NCI-H2196 treated with DMSO at 0.1 percent for 48 hours (cell line): ENCODE measurements around the gene FRMPD2.

Source experiments
- DNase-seq: peaks from one replicate; lab custom pipeline; 2025; ENCODE audit not compliant: unreplicated experiment; lab: John Stamatoyannopoulos, UW

The FRMPD2 gene

GRCh38 chr10:48274636-48275035 is at the start of gene FRMPD2:
TSS of gene FRMPD2 (minus strand) at chr10:48274696. CDS start at chr10:48274567, 129 bp downstream.
- no peak for DNase-seq

GRCh38 chr10:48322017-48322416 is 47.5 kb upstream of the FRMPD2 start:
- no peak for DNase-seq

GRCh38 chr10:48317321-48317990 is 43.0 kb upstream of the FRMPD2 start:
- DNase-seq = no peak

GRCh38 chr10:48316236-48316635 is 41.7 kb upstream of the FRMPD2 start:
- DNase-seq = no peak

GRCh38 chr10:48314107-48314506 is 39.6 kb upstream of the FRMPD2 start:
- DNase-seq = no peak

GRCh38 chr10:48309711-48310226 is 35.3 kb upstream of the FRMPD2 start:
- no peak for DNase-seq

DNA sequence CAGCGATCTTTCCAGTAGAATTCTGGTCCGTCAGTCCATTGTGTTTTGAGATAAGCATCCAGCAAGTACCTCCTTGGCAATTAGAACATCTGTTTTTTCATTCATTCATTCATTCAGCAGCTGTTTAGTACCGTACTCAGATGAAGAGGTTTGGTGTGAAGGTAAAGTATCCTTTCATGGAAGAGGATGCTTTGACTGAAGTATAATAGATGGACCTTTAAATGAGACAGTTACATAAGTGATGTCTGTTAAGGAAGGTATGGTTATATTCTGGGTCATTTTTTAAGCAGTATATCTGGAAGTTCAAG is 33.2 kb upstream of the FRMPD2 start:
- no peak for DNase-seq

GRCh38 chr10:48306870-48307710 is 32.6 kb upstream of the FRMPD2 start:
- no peak for DNase-seq

DNA sequence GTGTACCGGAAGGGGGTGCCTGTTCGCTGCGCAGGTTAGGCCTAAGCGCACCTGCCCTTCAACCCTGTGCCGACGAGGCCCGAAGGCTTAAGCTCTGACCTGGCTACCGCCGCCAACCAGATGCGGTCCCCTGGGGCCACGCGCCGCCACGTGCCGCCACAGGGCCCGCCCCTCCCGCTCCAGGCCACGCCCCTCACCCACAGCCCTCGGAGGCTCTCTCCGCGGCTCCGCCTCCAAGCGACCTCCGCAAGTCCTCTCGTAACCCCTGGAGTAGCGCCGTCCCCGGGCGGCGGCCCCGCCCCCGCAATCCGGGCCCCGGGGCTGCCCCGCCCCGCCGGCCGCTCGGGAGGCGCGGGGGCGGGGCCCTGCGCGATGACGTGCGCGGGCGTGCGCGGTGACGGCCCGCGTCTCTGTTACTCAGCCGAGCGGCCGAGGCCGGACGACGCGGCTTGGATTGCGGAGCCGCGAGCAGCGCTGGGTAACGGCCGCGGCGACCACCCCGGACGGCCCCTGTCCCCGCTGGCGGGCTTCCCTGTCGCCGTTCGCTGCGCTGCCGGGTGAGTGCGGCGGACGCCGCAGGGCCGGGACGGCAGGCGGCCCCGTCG is 31.9 kb upstream of the FRMPD2 start, which contains the start of gene MAPK8:
Gene MAPK8 (plus strand): TSS at position 413 of the 605 bp plus-strand sequence. CDS start 94,984 bp downstream, outside the sequence.
- peak; percentile 63 for DNase-seq

- no peak for DNase-seq
Observed at GRCh38 chr10:48305905-48306264, 31.4 kb upstream of the FRMPD2 start.

DNA sequence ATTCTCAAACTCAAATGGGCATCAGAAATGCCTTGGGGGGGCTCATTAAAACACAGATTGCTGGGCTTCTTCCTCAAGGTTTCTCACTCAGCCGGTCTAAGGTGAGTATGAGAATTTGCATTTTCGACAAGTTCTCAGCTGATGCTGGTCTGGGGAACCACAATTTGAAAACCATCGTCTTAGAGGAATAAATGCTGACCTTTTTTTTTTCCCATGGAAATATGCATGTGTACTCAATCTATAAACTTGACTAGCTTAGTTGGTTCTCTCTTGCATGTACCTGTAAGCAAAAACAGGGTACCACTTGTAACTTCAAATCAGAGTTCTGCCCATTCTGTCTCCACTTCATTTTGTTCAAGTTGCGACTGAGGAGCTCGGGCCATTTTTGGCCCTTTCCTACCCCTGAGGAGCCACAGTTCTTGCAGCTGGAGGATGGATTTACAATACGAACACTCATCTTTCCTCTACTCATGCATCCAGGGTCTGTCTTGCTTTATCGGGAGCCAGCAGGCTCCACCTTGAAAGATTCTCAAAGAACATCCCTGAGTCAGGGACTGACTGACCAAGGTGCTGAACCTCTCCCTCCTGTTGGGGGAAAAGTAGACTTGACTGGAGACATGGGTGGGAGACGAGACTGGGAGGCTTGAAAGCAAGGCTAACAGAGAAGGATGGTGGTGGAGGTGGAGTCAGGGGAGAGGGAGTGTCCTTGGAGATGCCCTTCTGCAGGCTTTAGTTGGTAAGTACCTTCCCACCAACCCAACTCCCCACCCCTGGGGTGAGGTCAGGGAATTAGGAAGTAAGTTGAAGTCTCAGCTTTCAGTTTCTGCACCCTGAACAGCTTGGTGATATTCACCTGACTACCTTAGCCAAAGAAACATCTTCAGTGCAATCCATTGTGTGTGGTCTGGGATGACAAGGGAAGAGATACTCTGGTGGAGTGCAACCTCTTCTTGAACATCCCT is 28.3 kb upstream of the FRMPD2 start:
- DNase-seq = no peak

GRCh38 chr10:48300556-48300955 is 26.1 kb upstream of the FRMPD2 start:
- DNase-seq = no peak

DNA sequence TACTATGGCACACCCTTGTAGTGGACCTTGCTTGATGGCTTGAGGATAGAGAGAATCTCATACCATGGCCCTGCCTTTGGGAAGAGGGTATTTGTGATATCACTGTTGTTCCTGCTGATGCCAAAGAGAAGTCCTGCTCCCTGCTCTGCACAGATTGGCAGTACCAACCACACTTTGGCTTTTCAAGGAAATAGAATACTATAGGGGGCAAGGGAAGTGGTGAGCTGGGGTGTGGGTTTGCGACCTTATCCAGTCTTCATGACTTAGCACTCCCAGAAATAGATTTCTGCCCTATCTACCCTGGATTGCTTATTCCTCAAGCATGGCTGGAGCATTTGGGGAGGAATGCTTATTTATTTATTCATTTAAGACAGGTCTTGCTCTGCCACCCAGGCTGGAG is 25.2 kb upstream of the FRMPD2 start:
- DNase-seq = no peak

DNA sequence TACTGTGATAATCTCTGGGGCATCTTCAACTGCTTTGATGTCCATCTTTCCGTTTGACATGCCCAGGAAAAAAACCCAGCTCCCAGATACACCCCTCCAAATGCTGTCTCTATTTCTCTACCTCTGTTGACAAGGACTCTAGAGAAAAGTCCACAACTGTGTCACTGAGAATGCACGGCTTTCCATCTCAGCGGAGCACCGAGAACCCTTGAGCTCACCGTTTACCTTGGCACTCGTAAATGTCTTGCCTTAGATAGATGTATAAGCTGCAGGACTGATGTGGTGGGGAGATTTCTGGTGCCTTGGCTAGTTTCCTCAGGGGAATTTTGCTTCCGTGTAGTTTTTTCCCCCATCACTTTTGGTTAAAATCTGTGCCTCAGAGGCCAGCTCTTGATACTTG is 24.6 kb upstream of the FRMPD2 start:
- DNase-seq = no peak

DNA sequence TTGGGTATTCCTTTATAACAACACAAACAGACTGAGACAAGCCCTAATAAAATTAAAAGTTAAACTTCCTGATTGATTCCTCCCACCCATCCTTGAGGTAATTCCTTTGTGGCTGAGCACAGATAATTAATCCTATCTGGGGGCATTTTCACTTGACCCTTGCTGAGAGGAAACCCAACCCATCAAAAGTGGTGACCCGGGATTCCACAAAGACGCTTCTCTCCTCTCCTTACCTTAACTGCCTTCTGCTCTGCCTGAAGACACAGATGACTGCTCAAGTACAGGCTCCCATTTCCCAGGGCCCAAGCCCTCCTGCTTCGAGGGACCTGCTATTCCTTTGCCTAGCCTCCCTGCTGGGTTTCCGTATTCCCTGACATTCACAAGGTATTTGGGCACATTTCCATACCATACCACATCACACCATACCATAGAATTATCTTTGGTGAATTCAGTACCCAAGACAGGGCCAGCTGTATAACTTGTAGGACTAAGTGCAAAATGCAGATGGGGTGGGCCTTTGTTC is 22.1 kb upstream of the FRMPD2 start:
- no peak for DNase-seq

- no peak for DNase-seq
Observed at GRCh38 chr10:48294431-48294830, 19.9 kb upstream of the FRMPD2 start.

- DNase-seq = no peak
Observed at GRCh38 chr10:48292616-48293015, 18.1 kb upstream of the FRMPD2 start.

- DNase-seq = no peak
Observed at GRCh38 chr10:48291190-48291589, 16.7 kb upstream of the FRMPD2 start.

DNA sequence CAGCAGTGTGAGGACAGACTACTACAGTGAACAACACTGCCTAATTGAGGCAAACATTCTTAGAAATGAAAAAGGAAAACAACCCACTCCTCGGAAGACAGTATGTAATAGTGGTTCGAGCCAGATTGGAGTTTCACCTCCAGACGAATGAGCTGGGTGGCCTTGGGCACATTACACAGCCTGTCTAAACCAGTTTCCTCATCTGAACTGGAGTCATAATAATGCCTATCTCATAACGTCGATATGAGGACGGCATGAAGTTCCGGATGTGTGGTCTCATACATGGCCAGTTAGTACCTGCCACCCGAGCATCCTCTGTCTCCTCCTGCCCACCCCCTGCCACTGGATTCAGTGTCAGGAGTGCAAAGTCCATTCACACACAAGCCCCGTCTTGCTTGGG is 15.8 kb upstream of the FRMPD2 start:
- DNase-seq = no peak

DNA sequence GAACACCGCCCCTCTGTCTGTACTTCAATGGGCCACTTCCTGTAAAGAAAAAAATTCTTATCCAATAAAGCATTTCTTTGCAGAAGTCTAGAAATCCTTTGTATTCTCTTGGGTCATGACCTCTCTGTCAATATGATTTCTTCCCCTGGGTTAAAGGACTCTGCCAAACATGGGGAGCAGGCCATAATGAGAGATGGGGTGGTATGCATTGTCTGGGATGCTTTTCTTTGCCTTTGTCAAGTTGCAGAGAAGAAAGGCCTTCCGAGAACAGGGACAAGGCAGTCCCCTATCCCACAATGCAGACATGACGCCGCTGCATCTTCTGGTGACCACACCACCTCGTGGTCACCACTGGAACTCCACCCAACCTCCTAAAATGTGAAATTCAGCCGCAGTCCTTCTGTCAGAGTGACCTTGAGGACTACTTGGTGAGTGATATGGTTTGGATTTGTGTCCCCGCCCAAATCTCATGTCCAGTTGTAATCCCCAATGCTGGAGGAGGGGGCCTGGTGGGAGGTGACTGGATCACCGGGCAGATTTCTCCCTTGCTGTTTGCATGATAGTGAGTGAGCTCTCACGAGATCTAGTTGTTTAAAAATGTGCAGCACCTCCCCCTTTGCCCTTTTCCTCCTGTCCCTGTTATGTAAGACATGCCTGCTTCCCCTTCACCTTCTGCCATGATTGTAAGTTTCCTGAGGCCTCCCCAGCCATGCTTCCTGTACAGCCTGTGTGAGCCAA is 15.2 kb upstream of the FRMPD2 start:
- DNase-seq = no peak
